T-helper 1 cell (primary cell): ENCODE results near the gene CRCP.
"Not testable (repeated sequence)": the region's sequence is repeated elsewhere in the genome, so short reads cannot be mapped to it uniquely, and the experiment has no call there.

ENCODE experiments used
- DNase-seq, 5 donors: peaks; one replicate each; pipeline ENCODE4 v3.0.0-alpha.2; 2012 to 2020

The CRCP gene

DNA sequence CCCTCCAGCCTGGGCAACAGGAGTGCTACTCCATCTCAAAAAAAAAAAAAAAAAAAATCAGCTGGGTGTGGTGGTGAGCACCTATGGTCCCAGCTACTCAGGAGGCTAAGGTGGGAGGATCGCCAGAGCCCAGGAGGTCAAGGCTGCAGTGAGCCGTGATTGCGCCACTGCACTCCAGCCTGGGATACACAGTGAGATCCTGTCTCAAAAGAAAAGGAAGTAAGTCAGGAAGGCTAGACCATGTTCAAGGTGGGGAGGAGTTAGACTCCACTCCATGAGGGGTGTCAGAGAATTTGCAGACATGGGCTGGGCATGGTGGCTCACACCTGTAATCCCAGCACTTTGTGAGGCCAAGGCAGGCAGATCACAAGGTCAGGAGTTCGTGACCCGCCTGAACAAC, 6.2 kb upstream of the CRCP start:
- DNase-seq: not testable (repeated sequence)

- no peak for DNase-seq
These were observed 3.8 kb upstream of the CRCP start for GRCh38 chr7:66110856-66111255.

DNA sequence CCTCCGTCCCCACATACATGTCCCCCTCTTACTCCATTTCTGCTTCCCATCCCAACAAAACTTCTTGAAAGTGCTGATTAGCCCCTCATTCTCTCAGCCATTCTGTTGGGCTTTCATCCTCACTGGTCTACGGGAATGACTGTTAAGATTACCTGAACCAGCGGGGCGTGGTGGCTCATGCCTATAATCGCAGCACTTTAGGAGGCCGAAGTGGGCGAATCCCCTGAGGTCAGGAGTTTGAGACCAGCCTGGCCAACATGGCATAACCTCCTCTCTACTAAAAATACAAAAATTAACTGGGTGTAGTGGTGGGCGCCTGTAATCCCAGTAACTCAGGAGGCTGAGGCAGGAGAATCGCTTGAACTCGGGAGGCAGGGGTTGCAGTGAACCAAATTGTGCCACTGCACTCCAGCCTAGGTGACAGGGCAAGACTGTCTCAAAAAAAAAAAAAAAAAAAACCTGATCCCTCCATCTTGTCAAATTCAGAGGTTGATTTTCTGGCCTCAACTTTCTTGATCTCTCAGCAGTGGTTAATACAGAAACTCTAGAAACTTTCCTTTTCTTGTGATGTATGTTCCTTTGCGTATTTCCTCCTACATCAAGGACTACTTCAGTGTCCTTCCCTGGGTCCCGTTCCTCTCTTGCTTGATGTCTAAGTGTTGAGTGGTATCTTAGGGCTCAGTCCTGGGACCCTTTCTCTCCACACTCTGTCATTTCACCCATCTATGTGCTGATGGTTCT, 2.2 kb downstream of the CRCP start:
- DNase-seq: not testable (repeated sequence)

DNA sequence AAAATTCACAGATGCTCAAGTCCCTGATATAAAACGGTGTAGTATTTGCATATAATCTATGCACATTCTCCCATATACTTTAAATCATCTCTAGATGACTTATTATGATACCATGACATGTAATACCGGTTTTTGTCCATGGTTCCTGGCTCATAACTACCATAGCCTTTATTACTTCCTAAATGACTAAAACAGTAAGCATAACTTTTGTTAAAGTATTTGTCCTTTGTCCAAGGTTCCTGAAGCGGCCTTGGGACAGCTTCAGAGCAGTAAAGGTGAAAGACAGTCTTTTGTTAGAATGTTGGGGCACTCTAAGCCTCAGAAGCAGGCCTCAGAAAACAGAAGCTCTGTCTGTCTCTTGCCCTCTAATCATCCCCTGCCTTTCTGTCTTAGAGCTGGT, 4.0 kb downstream of the CRCP start:
- DNase-seq: peak in 1 of 5 donors; percentile 7

DNA sequence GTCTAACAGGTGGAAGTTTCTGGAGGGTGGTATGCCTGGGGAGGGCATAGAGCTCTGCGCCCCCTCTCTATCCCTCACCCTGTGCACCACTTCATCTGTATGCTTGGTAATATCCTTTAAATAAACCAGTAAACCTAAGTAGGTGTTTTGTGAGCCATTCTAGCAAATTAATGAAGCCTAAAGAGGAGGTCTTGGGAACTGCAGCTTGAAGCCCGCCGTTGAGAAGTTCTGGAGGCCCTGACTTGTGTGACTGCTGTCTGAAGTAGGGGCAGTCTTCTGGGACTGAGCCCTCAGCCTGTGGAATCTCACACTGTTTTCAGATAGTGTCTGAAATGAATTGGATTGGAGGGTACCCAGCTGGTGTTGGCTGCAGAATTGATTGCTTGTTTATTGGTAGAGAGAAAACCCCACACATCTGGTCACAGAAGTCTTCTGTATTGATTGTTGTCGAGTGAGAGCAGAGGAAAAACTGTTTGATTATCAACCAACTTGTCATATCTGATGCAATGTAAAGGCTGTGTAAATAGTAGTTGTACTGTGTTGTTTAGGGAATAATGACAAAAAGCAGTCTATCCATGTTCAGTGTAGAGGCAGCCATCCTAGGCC, 4.7 kb downstream of the CRCP start:
- DNase-seq: no peak

DNA sequence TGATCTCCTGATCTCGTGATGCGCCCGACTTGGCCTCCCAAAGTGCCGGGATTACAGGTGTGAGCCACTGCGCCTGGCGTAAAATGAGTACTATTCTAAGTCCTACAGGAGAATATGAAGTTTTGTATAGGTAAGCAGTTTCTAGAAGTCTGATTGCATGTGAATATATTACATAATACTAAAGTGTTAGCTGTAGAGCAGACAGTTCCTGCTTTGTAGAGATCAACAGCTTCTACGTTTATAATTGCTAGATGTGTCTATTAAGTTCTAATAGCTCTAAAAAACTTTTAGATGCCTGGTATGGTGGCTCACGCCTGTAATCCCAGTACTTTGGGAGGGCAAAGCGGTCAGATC, 8.5 kb downstream of the CRCP start:
- DNase-seq: no peak

DNA sequence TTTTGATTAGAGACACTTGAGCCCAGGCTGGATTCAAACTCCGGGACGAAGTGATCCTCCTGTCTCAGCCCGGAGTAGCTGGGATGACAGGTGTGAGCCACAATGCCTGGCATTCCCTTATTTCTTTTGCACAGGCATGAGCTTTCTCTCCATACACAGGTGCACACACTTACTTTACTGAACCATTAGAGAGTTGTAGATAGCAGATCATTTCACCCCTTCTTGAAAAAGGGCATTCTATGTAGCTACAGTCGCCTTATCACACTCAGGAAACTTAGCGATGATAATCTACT, 9.9 kb downstream of the CRCP start:
- not testable (repeated sequence) for DNase-seq

GRCh38 chr7:66125052-66125694, 10.5 kb downstream of the CRCP start:
- DNase-seq: peak in 1 of 5 donors; percentile 30

DNA sequence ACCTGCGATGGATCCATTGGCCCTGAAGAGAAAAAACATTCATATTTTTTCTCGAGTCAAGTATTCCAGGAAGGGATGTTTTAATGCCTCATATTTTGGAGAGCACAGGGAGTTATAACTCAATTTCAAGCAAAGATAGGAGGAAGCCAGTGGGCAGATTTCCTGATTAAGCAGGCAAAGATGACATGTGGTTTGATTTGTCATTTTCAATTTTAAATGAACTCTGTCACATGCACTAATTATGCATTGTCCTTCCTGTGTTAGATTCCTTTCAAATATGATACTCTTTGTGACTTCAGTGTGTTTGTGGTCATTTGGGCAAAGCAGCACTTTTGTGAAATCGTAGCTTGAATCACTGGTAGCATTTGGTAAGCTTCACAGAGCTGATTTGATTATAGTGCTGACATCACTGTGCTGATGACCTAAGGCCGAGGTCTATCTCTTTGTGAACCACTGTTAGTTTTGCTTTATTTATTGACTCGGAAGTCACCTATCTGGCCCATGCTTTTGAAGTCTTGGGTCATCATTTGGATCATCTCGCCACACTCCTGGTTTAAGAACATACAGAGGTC, 11.2 kb downstream of the CRCP start:
- DNase-seq: not testable (repeated sequence)

- DNase-seq: not testable (repeated sequence)
These were observed 12.5 kb downstream of the CRCP start for GRCh38 chr7:66127172-66127571.

- no peak for DNase-seq
These were observed 24.5 kb downstream of the CRCP start for GRCh38 chr7:66138994-66139752.

DNA sequence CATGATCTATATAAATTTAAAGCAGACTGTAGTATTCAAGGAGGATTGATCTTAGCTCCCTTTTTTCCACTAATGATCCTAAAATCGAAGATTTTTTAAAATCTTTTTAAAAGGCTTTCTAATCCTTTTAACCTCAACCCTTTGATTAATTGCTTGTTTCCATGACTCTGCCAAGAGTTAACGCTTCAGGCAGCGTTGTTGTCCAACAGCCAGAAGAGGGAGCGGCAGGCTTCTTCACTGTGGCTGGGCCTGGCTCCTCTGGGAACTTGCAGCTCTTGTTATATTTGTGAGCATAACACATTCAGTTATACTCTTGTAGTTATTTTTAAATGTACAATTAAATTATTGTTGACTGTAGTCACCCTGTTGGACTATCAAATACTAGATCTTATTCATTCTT, 26.3 kb downstream of the CRCP start:
- no peak for DNase-seq

DNA sequence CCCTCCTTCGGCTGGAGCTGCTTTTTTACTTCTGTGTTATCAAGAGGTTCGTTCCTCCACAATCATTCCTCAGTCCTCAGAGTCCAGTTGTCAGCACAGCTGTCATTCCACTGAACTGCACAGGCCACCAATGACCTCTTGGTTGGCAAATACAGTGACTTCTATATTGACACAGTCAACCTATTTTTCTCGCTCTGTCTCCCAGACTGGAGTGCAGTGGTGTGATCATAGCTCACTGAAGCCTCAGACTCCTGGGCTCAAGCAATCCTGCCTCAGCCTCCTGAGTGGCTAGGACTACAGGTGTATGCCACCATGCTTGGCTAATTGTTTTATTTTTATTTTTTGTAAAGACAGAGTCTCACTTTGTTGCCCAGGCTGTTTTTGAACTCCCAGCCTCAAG, 27.7 kb downstream of the CRCP start:
- DNase-seq: no peak

DNA sequence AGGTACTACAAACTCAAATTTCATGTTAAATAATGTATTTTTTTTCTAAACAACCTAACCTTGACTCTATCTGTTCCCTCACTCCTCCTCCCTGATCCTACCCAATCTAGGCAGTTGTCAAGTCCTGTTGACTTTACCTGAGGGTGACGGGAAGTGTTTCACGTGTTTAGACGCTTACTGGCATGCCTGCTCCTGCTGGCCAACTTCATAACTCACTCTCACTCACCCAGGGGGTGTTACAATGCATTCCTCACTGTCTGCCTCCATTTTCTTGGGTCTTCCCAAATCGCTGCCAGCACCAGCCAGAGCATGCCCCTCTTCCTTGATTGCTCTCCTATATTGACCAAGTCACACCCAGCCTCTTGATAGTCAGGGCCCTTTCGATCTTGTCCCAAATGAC, 28.3 kb downstream of the CRCP start:
- no peak for DNase-seq

- DNase-seq: no peak
These were observed 29.3 kb downstream of the CRCP start for GRCh38 chr7:66143876-66144332.

DNA sequence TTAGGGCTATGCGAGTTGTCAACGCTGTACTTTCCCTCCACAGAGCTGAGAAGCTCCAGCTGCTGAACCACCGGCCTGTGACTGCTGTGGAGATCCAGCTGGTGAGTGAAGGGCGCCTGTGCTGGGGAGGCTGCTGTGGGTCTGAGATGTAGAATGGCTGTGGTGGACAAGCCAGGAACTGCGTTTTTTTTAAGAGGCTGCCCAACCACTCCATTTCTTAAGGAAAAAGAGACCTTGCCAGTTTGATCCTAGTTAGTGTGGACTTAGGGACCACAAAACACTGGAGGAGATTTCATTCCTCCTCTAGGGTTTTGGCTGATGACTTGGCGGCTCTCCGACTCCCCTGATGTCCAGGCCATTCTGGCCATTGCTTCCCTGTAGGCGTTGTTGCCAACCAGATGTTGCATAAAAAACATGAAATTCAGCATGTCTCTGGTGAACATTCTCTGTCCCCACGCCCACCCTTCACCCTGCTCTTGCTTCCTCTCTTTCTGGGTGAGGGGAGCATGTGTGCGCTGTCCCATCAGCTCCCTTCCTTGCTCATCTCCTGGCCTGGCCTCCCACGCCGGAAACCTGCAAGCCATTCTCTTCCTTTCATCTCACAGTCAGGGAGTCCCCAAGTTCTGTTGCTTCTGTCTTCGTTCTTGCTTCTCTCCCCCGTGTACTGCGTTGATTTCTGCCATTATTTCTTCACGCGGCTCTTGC, 30.9 kb downstream of the CRCP start:
- DNase-seq: no peak

DNA sequence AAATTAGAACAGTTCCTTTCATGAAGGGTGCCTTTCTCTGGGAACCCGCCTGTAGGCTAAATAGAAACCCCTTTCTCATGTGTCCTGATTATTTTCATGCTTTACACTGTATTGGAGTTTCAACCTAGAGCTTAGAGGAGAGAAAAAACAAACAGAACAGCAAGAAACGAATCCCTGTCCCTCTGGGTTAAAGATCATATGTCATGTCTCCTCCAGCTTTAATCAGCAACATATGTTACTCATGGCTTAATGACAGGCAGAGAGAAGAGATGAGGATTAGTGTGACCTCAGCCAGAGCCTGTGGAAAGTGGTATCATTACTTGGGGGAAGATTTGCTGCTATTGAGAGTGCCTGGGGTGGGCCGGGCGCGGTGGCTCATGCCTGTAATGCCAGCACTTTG, 32.1 kb downstream of the CRCP start:
- no peak for DNase-seq

GRCh38 chr7:66147657-66148056, 33.0 kb downstream of the CRCP start:
- not testable (repeated sequence) for DNase-seq

DNA sequence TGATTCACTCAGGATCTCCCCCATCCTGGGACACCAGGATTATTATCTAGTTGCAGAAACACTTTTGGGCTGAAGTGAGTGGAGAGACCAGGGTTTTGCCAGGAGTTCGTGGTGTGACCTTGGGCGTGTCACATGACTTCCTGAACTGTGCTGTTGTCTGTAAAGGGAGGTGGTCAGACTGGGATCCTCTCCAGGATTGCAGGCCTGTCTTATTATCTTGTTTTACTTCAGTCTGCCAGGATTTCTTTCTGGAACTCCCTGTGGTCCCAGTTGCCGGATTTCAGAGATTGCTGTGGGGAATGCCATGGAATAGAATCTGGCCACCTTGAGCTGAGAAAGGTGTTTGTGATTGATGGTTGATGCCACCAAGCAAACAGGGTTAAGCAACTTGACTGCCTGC, 35.8 kb downstream of the CRCP start:
- DNase-seq: peak in 1 of 5 donors; percentile 6

GRCh38 chr7:66152371-66153191, 37.9 kb downstream of the CRCP start:
- DNase-seq: no peak

DNA sequence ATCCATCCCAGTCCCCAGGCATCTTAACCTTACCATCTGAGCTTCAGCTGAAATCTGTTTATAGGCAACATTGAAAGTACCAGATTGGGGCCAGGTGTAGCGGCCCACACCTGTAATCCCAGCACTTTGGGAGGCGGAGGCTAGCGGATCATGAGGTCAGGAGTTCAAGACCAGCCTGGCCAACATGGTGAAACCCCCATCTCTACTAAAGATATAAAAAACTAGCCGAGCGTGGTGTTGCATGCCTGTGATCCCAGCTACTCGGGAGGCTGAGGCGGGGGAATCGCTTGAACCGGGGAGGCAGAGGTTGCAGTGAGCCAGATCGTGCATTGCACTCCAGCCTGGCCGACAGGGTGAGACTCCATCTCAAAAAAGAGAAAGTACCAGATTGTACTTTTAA, 39.0 kb downstream of the CRCP start:
- no peak for DNase-seq

DNA sequence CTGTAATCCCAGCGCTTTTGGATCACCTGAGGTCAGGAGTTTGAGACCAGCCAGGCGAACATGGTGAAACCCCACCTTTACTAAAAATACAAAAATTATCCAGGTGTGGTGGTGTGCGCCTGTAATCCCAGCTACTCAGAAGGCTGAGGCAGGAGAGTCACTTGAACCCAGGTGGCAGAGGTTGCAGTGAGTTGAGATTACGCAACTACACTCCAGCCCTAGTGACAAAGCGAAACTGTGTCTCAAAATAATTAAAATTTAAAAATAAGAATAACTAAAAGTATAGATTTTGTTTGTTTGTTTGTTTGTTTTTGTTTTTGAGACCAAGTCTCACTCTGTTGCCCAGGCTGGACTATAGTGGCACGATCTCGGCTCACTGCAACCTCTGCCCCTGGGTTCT, 41.4 kb downstream of the CRCP start:
- not testable (repeated sequence) for DNase-seq
